GM06990 (cell line): ENCODE results near the gene HYAL3.

Source experiments
- DNase-seq: peaks from one replicate; pipeline ENCODE4 v3.0.0-alpha.2; 2011; ENCODE audit not compliant: insufficient read length; ENCODE audit errors: extremely low read depth
- H3K27me3 ChIP-seq: replicated peaks from 2 replicates; pipeline ENCODE4 v1.6.0; 2011; ENCODE audit warnings: low read length; ENCODE audit not compliant: control insufficient read depth, insufficient read depth
- H3K36me3 ChIP-seq: 2 replicates; pipeline ENCODE4 v1.5.1; 2011; ENCODE audit warnings: low read length; ENCODE audit not compliant: control insufficient read depth, insufficient read depth
- H3K4me3 ChIP-seq: replicated peaks from 2 replicates; pipeline ENCODE4 v1.5.1; 2011; ENCODE audit warnings: low read depth, mild to moderate bottlenecking, control low read depth, low read length
- CTCF ChIP-seq: IDR thresholded peaks from 2 replicates; pipeline ENCODE4 v1.5.1; 2011; ENCODE audit warnings: low read length, control low read depth, mild to moderate bottlenecking, inconsistent platforms; ENCODE audit not compliant: insufficient read depth, poor library complexity, severe bottlenecking

Gene HYAL3

GRCh38 chr3:50276762-50277101, 22.5 kb downstream of the HYAL3 start:
- H3K36me3 ChIP-seq = no peaks in the 10 kb centered on the region
- DNase-seq = no peak
- H3K27me3 ChIP-seq = no peaks in the 10 kb centered on the region; the same call in 1 of the 2 replicates
- H3K4me3 ChIP-seq = no peak overlapping the region
- TF ChIP-seq CTCF = no peak

GRCh38 chr3:50275996-50276761, 23.0 kb downstream of the HYAL3 start:
- no peak for DNase-seq
- no peaks in the 10 kb centered on the region; the same call in 1 of the 2 replicates for H3K27me3 ChIP-seq
- TF ChIP-seq CTCF = no peak
- H3K4me3 ChIP-seq = no peak overlapping the region
- H3K36me3 ChIP-seq = no peaks in the 10 kb centered on the region

GRCh38 chr3:50275141-50275995, 23.8 kb downstream of the HYAL3 start:
- H3K27me3 ChIP-seq = no peaks in the 10 kb centered on the region; the same call in 1 of the 2 replicates
- no peak for TF ChIP-seq CTCF
- no peaks in the 10 kb centered on the region for H3K36me3 ChIP-seq
- no peak for DNase-seq
- H3K4me3 ChIP-seq = no peak overlapping the region

- DNase-seq = peak; percentile 55
- peak; percentile 86 for TF ChIP-seq CTCF
- H3K4me3 ChIP-seq = no peak overlapping the region
- no peaks in the 10 kb centered on the region for H3K36me3 ChIP-seq
- no peaks in the 10 kb centered on the region; the same call in 1 of the 2 replicates for H3K27me3 ChIP-seq
Observed at GRCh38 chr3:50274371-50275104, 24.7 kb downstream of the HYAL3 start.

- TF ChIP-seq CTCF = no peak
- DNase-seq = no peak
- H3K36me3 ChIP-seq = no peaks in the 10 kb centered on the region
- no peak overlapping the region for H3K4me3 ChIP-seq
- no peaks in the 10 kb centered on the region; the same call in 1 of the 2 replicates for H3K27me3 ChIP-seq
Observed at GRCh38 chr3:50273689-50274065, 25.5 kb downstream of the HYAL3 start.
